SK-N-SH (cell line): ENCODE results near the gene KCNJ4. TPM values are rescaled to one million over a fixed set of nuclear protein-coding genes. Genes with fewer than 3 reads are reported as not detected.

Source experiments
- CTCF ChIA-PET: fragments of 300-600, 350-600 bp; formaldehyde crosslinking; extraction: SDS; loops from one replicate; lab custom pipeline; 2021; lab: Yijun Ruan, JAX
- POLR2A ChIA-PET: fragments of 350-600 bp; sonication (Branson Sonifier 250); formaldehyde crosslinking; extraction: SDS; loops from one replicate; lab custom pipeline; 2020; ENCODE audit warnings: antibody characterized with exemption, inconsistent platforms; lab: Yijun Ruan, JAX
- DNase-seq: peaks from one replicate; pipeline ENCODE4 v3.0.0; 2012
- H2AFZ ChIP-seq: fragments of 200-600 bp; sonication (generic); 2 replicates; pipeline ENCODE4 v1.8.1; 2016; ENCODE audit warnings: antibody characterized with exemption, mild to moderate bottlenecking, low read depth
- H3F3A ChIP-seq: fragments of 200-600 bp; sonication (generic); replicated peaks from 2 replicates; pipeline ENCODE3; 2016; ENCODE audit warnings: antibody characterized with exemption, mild to moderate bottlenecking; ENCODE audit not compliant: insufficient read depth
- H3K27ac ChIP-seq, 2 experiments: fragments of 200-500 bp in 1 of 2; fragments of 200-600 bp in 1 of 2; sonication (Bioruptor generic) in 1 of 2; sonication (generic), shearing (Covaris generic) in 1 of 2; 2 replicates each; pipeline versions ENCODE4 v1.5.1 to v1.6.1; 2014 to 2016; ENCODE audit warnings: low read depth in 2 of 2, inconsistent platforms in 1 of 2, low read length in 1 of 2, mild to moderate bottlenecking in 1 of 2, mixed read lengths in 1 of 2
- H3K27me3 ChIP-seq: fragments of 200-600 bp; sonication (generic), shearing (Covaris generic); 2 replicates; pipeline ENCODE4 v1.6.1; 2016; ENCODE audit warnings: mixed run types; ENCODE audit not compliant: insufficient read depth
- H3K36me3 ChIP-seq, 2 experiments: fragments of 200-500 bp in 1 of 2; fragments of 200-600 bp in 1 of 2; sonication (Bioruptor generic) in 1 of 2; sonication (generic) in 1 of 2; replicated peaks in 1 of 2; 2 replicates each; pipeline versions ENCODE3 to v1.5.1; 2014 to 2016; ENCODE audit warnings: low read length in 1 of 2, mild to moderate bottlenecking in 1 of 2; ENCODE audit not compliant: insufficient read depth in 2 of 2, control insufficient read depth in 1 of 2
- H3K4me1 ChIP-seq, 2 experiments: fragments of 200-500 bp in 1 of 2; fragments of 200-600 bp in 1 of 2; sonication (Bioruptor generic) in 1 of 2; sonication (generic), shearing (Covaris generic) in 1 of 2; 2 replicates each; pipeline versions ENCODE4 v1.5.1 to v1.6.1; 2014 to 2016; ENCODE audit warnings: low read depth in 1 of 2, low read length in 1 of 2, mixed run types in 1 of 2; ENCODE audit not compliant: insufficient read depth in 2 of 2, control insufficient read depth in 1 of 2
- H3K4me2 ChIP-seq: fragments of 200-600 bp; sonication (generic), shearing (Covaris generic); 2 replicates; pipeline ENCODE4 v1.6.1; 2017; ENCODE audit warnings: mixed run types
- H3K4me3 ChIP-seq, 2 experiments: fragments of 200-500 bp in 1 of 2; fragments of 200-600 bp in 1 of 2; sonication (Bioruptor generic) in 1 of 2; sonication (generic), shearing (Covaris generic) in 1 of 2; 2 replicates each; pipeline versions ENCODE4 v1.5.1 to v1.8.1; 2014 to 2016; ENCODE audit warnings: low read depth in 2 of 2, inconsistent platforms in 1 of 2, low read length in 1 of 2, mild to moderate bottlenecking in 1 of 2, mixed read lengths in 1 of 2, moderate library complexity in 1 of 2
- H3K79me2 ChIP-seq: fragments of 200-600 bp; sonication (generic); 2 replicates; pipeline ENCODE4 v1.8.1; 2017; ENCODE audit warnings: mild to moderate bottlenecking; ENCODE audit not compliant: insufficient read depth
- H3K9ac ChIP-seq: fragments of 200-600 bp; sonication (generic); 2 replicates; pipeline ENCODE4 v1.6.1; 2017; ENCODE audit warnings: mixed run types
- H3K9me2 ChIP-seq: fragments of 200-600 bp; sonication (generic); 2 replicates; pipeline ENCODE4 v1.6.1; 2017; ENCODE audit warnings: mixed run types
- H3K9me3 ChIP-seq: fragments of 200-600 bp; sonication (generic); 2 replicates; pipeline ENCODE4 v1.6.1; 2017; ENCODE audit warnings: mixed run types, mild to moderate bottlenecking, moderate library complexity
- H4K20me1 ChIP-seq: fragments of 200-600 bp; sonication (generic); 2 replicates; pipeline ENCODE4 v1.6.1; 2017; ENCODE audit warnings: mild to moderate bottlenecking, mixed run types; ENCODE audit not compliant: insufficient read depth
- EZH2phosphoT487 ChIP-seq: fragments of 200-600 bp; sonication (generic); IDR thresholded peaks from 2 replicates; pipeline ENCODE4 v1.6.1; 2017; ENCODE audit warnings: low read depth, mixed run types, mild to moderate bottlenecking, antibody characterized with exemption, moderate library complexity, borderline replicate concordance
- FOXJ3 ChIP-seq: sonication (generic); formaldehyde crosslinking; IDR thresholded peaks from 2 replicates; pipeline ENCODE4 v1.5.1; 2020; ENCODE audit warnings: mild to moderate bottlenecking, missing genetic modification reagents
- JUND ChIP-seq: IDR thresholded peaks from 2 replicates; pipeline ENCODE4 v1.4.0; 2012
- MEF2A ChIP-seq: IDR thresholded peaks from 2 replicates; pipeline ENCODE4 v1.4.0; 2012; ENCODE audit warnings: low read depth, borderline replicate concordance
- MXI1 ChIP-seq: IDR thresholded peaks from 2 replicates; pipeline ENCODE4 v1.6.1; 2012; ENCODE audit warnings: mild to moderate bottlenecking, low read depth, low read length, improper control_type of control experiment
- NFIC ChIP-seq: IDR thresholded peaks from 2 replicates; pipeline ENCODE4 v1.4.0; 2012; ENCODE audit warnings: borderline replicate concordance
- NRF1 ChIP-seq: IDR thresholded peaks from 2 replicates; pipeline ENCODE4 v1.6.1; 2012; ENCODE audit warnings: low read depth, mild to moderate bottlenecking, low read length
- RAD21 ChIP-seq: IDR thresholded peaks from 2 replicates; pipeline ENCODE4 v1.6.1; 2012; ENCODE audit warnings: mild to moderate bottlenecking, low read length
- RFX5 ChIP-seq: IDR thresholded peaks from 2 replicates; pipeline ENCODE4 v1.6.1; 2012; ENCODE audit warnings: mild to moderate bottlenecking, improper control_type of control experiment, low read length
- TAF1 ChIP-seq: IDR thresholded peaks from 2 replicates; pipeline ENCODE4 v1.6.1; 2012; ENCODE audit warnings: low read depth, mild to moderate bottlenecking, low read length, moderate library complexity, borderline replicate concordance
- TCF12 ChIP-seq: IDR thresholded peaks from 2 replicates; pipeline ENCODE4 v1.4.0; 2012
- TEAD4 ChIP-seq: IDR thresholded peaks from 2 replicates; pipeline ENCODE4 v1.4.0; 2012; ENCODE audit warnings: mild to moderate bottlenecking, borderline replicate concordance; ENCODE audit not compliant: insufficient read depth
- USF1 ChIP-seq: IDR thresholded peaks from 2 replicates; pipeline ENCODE4 v1.4.0; 2012; ENCODE audit warnings: low read depth, borderline replicate concordance
- WGBS: methylation state at CpG from one replicate; pipeline ENCODE4 v1.1.6; 2017; ENCODE audit warnings: low lambda C conversion rate; 5-methylcytosine and 5-hydroxymethylcytosine counted together
- polyA plus RNA-seq, 3 experiments: library from polyadenylated mRNA; depleted of rRNA; stranded (reverse); fragments of >200 nt; gene quantifications; 2 replicates each; pipeline ENCODE4 v1.2.3, GENCODE V29; 2012
- TF ChIP-seq, protein P1 (sequence below): IDR thresholded peaks from 2 replicates; pipeline ENCODE4 v1.6.1; 2012; ENCODE audit warnings: mild to moderate bottlenecking, low read depth, low read length, moderate library complexity
- TF ChIP-seq, protein P2 (sequence below): IDR thresholded peaks from 2 replicates; pipeline ENCODE4 v1.4.0; 2012; ENCODE audit warnings: low read depth
- TF ChIP-seq, protein P3 (sequence below): fragments of 200-600 bp; sonication (generic); IDR thresholded peaks from 2 replicates; pipeline ENCODE4 v1.6.1; 2017; ENCODE audit warnings: antibody characterized with exemption, mild to moderate bottlenecking, moderate library complexity

KCNJ4 gene
- polyA plus RNA-seq, 1 of the 3 experiments (the other 2 are of a cell fraction): not detected

- H3K36me3 ChIP-seq: no peaks in the 10 kb centered on the region
- no peaks in the 10 kb centered on the region for H4K20me1 ChIP-seq
- H3K9me2 ChIP-seq: no peaks in the 10 kb centered on the region
- no peak overlapping the region for H3K4me3 ChIP-seq
- H3K4me1 ChIP-seq: no peaks in the 10 kb centered on the region
- H3K27me3 ChIP-seq: no peaks in the 10 kb centered on the region
- DNase-seq: no peak
- CTCF ChIA-PET: no interaction called here
- no peak overlapping the region for H2AFZ ChIP-seq
- no peak overlapping the region for H3K27ac ChIP-seq
- POLR2A ChIA-PET: no interaction called here
- no peaks in the 10 kb centered on the region for H3F3A ChIP-seq
- no peak overlapping the region for H3K9ac ChIP-seq
- no peak overlapping the region for H3K4me2 ChIP-seq
- no peaks in the 10 kb centered on the region for H3K79me2 ChIP-seq
- WGBS: 85% methylated on average over 10 of the region's 10 CpGs
- no peak for TF ChIP-seq FOXJ3 (CRISPR knock-in tag)
- TF ChIP-seq, protein P1, sequence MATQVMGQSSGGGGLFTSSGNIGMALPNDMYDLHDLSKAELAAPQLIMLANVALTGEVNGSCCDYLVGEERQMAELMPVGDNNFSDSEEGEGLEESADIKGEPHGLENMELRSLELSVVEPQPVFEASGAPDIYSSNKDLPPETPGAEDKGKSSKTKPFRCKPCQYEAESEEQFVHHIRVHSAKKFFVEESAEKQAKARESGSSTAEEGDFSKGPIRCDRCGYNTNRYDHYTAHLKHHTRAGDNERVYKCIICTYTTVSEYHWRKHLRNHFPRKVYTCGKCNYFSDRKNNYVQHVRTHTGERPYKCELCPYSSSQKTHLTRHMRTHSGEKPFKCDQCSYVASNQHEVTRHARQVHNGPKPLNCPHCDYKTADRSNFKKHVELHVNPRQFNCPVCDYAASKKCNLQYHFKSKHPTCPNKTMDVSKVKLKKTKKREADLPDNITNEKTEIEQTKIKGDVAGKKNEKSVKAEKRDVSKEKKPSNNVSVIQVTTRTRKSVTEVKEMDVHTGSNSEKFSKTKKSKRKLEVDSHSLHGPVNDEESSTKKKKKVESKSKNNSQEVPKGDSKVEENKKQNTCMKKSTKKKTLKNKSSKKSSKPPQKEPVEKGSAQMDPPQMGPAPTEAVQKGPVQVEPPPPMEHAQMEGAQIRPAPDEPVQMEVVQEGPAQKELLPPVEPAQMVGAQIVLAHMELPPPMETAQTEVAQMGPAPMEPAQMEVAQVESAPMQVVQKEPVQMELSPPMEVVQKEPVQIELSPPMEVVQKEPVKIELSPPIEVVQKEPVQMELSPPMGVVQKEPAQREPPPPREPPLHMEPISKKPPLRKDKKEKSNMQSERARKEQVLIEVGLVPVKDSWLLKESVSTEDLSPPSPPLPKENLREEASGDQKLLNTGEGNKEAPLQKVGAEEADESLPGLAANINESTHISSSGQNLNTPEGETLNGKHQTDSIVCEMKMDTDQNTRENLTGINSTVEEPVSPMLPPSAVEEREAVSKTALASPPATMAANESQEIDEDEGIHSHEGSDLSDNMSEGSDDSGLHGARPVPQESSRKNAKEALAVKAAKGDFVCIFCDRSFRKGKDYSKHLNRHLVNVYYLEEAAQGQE: no peak
- no peak for TF ChIP-seq JUND
- TF ChIP-seq NFIC: no peak
- no peak for TF ChIP-seq TAF1
- TF ChIP-seq, protein P2, sequence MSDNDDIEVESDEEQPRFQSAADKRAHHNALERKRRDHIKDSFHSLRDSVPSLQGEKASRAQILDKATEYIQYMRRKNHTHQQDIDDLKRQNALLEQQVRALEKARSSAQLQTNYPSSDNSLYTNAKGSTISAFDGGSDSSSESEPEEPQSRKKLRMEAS: no peak
- no peak for TF ChIP-seq MXI1
- TF ChIP-seq RFX5: no peak
- TF ChIP-seq, protein P3, sequence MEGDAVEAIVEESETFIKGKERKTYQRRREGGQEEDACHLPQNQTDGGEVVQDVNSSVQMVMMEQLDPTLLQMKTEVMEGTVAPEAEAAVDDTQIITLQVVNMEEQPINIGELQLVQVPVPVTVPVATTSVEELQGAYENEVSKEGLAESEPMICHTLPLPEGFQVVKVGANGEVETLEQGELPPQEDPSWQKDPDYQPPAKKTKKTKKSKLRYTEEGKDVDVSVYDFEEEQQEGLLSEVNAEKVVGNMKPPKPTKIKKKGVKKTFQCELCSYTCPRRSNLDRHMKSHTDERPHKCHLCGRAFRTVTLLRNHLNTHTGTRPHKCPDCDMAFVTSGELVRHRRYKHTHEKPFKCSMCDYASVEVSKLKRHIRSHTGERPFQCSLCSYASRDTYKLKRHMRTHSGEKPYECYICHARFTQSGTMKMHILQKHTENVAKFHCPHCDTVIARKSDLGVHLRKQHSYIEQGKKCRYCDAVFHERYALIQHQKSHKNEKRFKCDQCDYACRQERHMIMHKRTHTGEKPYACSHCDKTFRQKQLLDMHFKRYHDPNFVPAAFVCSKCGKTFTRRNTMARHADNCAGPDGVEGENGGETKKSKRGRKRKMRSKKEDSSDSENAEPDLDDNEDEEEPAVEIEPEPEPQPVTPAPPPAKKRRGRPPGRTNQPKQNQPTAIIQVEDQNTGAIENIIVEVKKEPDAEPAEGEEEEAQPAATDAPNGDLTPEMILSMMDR: no peak
- TF ChIP-seq EZH2phosphoT487: no peak
- no peak for TF ChIP-seq USF1
- TF ChIP-seq RAD21: no peak
- TF ChIP-seq TEAD4: no peak
- TF ChIP-seq NRF1: no peak
- no peak for TF ChIP-seq MEF2A
- TF ChIP-seq TCF12: no peak
- no peaks in the 10 kb centered on the region for H3K9me3 ChIP-seq
Measured at GRCh38 chr22:38444783-38445182, 10.2 kb downstream of the KCNJ4 start.
